ENCODE data around the gene MYO18B.

The MYO18B gene

DNA sequence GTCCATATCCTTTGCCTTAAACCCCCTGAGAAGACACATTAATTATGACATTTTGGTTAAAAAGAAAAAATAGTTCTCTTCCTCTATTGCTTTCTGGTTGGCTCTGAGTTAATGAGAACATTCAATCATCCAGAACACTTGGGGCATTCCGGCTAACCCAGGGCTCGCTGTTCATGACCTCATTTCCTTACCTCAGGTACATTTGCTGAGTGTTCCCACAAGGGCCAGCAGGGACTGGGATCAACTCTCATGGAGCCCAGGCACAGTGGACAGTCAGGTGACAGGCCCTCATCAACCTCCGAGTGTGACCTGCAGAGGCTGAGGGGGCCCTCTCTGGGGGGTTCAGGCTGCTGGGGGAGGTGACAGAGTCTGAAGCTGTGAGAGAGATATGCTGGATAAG lies 98.9 kb downstream of the MYO18B start:
- no peak for DNase-seq (ENCODE audit: low spot score)

DNA sequence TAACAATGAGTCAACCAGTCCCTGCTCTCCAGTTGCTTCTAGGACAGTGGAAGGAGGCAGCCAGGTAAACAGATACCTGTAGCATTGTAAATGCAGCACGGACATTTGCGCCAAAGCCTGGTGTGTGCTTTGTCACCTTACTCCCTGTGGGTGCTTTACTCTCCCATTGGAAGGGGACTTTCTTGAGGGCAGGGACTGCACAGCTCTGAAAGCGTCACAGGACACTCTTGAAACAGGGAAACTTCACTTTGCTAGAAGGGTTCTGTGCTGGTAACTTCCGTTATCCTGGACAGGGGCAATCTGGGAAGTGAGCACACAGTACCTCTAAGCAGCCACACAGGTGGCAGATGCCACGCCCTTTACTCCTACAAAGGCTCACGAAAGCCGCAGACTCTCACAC lies 99.8 kb downstream of the MYO18B start:
- in situ Hi-C loops (cut with MboI; ENCODE audit: low sequenced_read_pairs, unreplicated experiment): no loop called here
- TF ChIP-seq, protein P1, sequence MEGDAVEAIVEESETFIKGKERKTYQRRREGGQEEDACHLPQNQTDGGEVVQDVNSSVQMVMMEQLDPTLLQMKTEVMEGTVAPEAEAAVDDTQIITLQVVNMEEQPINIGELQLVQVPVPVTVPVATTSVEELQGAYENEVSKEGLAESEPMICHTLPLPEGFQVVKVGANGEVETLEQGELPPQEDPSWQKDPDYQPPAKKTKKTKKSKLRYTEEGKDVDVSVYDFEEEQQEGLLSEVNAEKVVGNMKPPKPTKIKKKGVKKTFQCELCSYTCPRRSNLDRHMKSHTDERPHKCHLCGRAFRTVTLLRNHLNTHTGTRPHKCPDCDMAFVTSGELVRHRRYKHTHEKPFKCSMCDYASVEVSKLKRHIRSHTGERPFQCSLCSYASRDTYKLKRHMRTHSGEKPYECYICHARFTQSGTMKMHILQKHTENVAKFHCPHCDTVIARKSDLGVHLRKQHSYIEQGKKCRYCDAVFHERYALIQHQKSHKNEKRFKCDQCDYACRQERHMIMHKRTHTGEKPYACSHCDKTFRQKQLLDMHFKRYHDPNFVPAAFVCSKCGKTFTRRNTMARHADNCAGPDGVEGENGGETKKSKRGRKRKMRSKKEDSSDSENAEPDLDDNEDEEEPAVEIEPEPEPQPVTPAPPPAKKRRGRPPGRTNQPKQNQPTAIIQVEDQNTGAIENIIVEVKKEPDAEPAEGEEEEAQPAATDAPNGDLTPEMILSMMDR (IDR thresholded peaks at IDR 0.05; ENCODE audit: borderline replicate concordance, control extremely low read depth, extremely low read depth, insufficient read depth, missing control alignments): no peak
- no peak for DNase-seq (ENCODE audit: low spot score)

More for the DNA sequence above, 98.9 kb downstream of the MYO18B start:
- in situ Hi-C loops (cut with MboI; ENCODE audit: low sequenced_read_pairs, unreplicated experiment): no loop called here
- TF ChIP-seq, protein P1 (IDR thresholded peaks at IDR 0.05; ENCODE audit: borderline replicate concordance, control extremely low read depth, extremely low read depth, insufficient read depth, missing control alignments): no peak

DNA sequence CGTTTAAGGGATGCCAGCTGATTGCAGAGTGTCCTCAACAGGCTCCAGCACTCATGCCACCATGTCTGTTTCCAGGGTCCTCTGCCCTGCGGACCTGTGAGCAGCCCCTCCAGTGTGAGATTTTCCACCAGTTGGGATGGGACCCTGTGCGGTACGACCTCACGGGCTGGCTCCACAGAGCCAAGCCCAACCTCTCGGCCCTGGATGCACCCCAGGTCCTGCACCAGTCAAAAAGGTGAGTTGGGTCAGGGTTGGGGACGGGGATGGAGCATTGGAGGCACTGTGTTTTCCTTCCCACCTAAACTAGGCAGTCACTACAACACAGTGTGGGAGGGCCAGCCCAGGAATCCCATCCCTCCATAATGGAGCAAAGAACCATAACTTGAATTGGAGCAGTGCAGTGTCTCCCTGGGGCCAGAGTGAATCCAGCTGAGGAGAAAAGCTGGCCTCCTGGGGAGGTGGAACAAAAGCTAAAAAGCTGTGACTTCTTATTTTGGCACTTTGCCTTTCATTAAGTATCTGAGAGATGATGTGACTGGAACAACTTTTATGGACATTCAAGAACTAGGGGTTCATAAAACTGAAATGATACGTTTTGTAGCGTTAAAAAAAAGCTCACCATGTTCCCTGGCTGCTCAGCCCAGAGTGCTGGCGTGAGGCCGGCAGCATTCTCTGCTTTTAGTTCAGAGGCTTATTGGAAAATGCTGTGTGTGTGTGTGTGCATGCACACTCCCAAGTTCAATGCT lies 101.8 kb downstream of the MYO18B start:
- no peak for DNase-seq (ENCODE audit: low spot score)
- in situ Hi-C loops (cut with MboI; ENCODE audit: low sequenced_read_pairs, unreplicated experiment): no loop called here
- TF ChIP-seq, protein P1 (IDR thresholded peaks at IDR 0.05; ENCODE audit: borderline replicate concordance, control extremely low read depth, extremely low read depth, insufficient read depth, missing control alignments): no peak

DNA sequence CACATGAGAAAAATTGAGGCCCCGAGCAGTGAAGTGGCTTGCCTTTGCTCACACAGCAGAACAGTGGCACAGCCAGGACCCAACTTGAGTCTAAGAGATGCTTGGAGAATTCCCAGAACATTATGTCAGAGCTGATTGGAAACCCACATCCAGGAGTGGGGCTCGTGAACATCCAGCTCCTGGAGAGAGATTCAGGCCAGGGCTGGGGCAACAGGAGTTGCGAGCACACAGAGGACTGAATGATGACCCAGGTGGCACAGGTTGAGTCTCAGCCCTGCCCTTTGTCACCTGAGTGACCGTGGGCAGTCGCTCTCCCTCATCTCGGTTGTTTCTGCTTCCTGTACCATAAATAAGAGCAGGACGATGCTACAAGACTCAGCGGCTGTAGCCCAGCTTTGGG lies 102.6 kb downstream of the MYO18B start:
- TF ChIP-seq, protein P1 (IDR thresholded peaks at IDR 0.05; ENCODE audit: borderline replicate concordance, control extremely low read depth, extremely low read depth, insufficient read depth, missing control alignments): no peak
- DNase-seq (ENCODE audit: low spot score): no peak
- in situ Hi-C loops (cut with MboI; ENCODE audit: low sequenced_read_pairs, unreplicated experiment): no loop called here

DNA sequence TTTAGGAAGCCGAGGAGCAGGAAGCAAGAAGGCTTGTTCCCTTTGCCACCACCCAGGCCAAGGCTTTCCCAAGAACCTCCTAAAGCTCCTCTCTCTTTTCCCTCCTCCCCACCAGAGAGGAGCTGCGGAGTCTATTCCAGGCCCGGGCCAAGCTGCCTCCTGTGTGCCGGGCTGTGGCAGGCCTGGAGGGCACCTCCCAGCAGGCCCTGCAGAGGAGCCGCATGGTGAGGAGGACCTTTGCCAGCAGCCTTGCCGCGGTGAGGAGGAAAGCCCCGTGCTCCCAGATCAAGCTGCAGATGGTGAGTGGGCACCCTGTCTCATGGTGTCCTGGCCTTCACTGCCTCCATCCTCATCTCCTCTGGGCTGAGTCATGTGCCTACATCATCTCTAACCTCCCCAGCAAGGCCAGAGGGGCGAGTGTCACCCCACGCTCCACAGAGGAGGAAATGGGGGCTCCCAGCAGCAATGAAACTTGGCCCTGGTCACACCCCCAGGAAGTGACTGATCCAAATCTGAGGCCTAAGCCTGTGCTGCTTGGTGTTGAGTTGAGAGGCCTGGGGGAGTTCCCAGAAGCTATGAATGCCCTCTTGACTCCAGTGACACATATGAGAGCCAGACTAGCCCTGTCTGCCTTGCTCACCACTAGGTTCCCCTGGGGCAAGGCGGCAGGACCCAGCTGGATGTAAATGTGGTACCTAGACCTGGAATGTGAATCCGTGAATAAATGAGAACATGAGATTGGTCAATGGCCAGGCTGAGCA lies 104.2 kb downstream of the MYO18B start:
- in situ Hi-C loops (cut with MboI; ENCODE audit: low sequenced_read_pairs, unreplicated experiment): no loop called here
- TF ChIP-seq, protein P1 (IDR thresholded peaks at IDR 0.05; ENCODE audit: borderline replicate concordance, control extremely low read depth, extremely low read depth, insufficient read depth, missing control alignments): no peak
- DNase-seq (ENCODE audit: low spot score): peak; percentile 56

DNA sequence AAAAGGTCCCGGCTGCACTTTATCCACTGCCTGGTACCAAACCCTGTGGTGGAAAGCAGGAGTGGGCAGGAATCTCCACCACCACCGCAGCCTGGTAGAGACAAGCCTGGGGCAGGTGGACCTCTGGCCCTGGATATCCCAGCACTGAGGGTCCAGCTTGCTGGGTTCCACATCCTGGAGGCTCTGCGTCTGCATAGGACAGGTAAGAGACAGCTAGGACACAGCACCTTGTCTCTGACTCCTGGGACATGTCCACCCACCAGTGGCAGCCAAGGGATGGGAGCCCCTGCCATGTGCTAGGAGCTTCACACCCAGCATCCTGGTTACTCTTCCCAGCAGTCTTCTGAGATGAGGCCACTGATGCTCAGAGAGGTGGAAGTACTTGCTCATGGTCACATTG lies 105.5 kb downstream of the MYO18B start:
- TF ChIP-seq, protein P1 (IDR thresholded peaks at IDR 0.05; ENCODE audit: borderline replicate concordance, control extremely low read depth, extremely low read depth, insufficient read depth, missing control alignments): no peak
- in situ Hi-C loops (cut with MboI; ENCODE audit: low sequenced_read_pairs, unreplicated experiment): no loop called here
- no peak for DNase-seq (ENCODE audit: low spot score)

Measured in GM13976 (cell line).